Ovary (tissue), 10 donors: ENCODE measurements around the gene RAB6D. TPM values are rescaled to one million over a fixed set of nuclear protein-coding genes. Genes with fewer than 3 reads are reported as not detected.
"Not testable (repeated sequence)": the region's sequence is repeated elsewhere in the genome, so short reads cannot be mapped to it uniquely, and the experiment has no call there.

Experiments used
- DNase-seq, 5 donors: peaks; one replicate each; pipeline ENCODE4 v3.0.0-alpha.2; 2019 to 2020
- H3K27ac ChIP-seq, 2 donors: fragments of 200-600 bp; one replicate each; pipeline versions ENCODE4 v1.5.1 to v1.8.0; 2019 to 2022
- H3K27me3 ChIP-seq: fragments of 200-600 bp; one replicate; pipeline ENCODE4 v1.8.0; 2022
- H3K36me3 ChIP-seq: fragments of 200-600 bp; sonication (generic); one replicate; pipeline ENCODE4 v1.5.1; 2019
- H3K4me1 ChIP-seq: one replicate; pipeline ENCODE4 v1.8.1; 2013; ENCODE audit warnings: mild to moderate bottlenecking, moderate library complexity; ENCODE audit not compliant: insufficient read depth
- H3K4me3 ChIP-seq: fragments of 200-600 bp; sonication (generic); one replicate; pipeline ENCODE4 v1.5.1; 2017
- H3K9me3 ChIP-seq, 2 donors: fragments of 200-600 bp in 1 of 2; sonication (generic) in 1 of 2; one replicate each; pipeline versions ENCODE4 v1.5.1 to v1.8.1; 2013 to 2019; ENCODE audit warnings: mild to moderate bottlenecking in 1 of 2, moderate library complexity in 1 of 2
- CTCF ChIP-seq, 3 donors: fragments of 450-650 bp in 2 of 3; fragments of 200-600 bp in 1 of 3; IDR thresholded peaks; one replicate each; pipeline versions ENCODE4 v1.5.1 to v1.8.0; 2016 to 2022; ENCODE audit warnings: antibody characterized with exemption in 3 of 3, mild to moderate bottlenecking in 1 of 3
- EP300 ChIP-seq: sonication (generic); formaldehyde crosslinking; IDR thresholded peaks from one replicate; pipeline ENCODE4 v1.6.1; 2017; ENCODE audit warnings: antibody characterized with exemption
- POLR2A ChIP-seq: fragments of 450-650 bp; IDR thresholded peaks from one replicate; pipeline ENCODE4 v1.6.1; 2017; ENCODE audit warnings: antibody characterized with exemption, mild to moderate bottlenecking, moderate library complexity
- WGBS, 3 donors: extraction: QIAGEN DNeasy Blood & Tissue Kit in 1 of 3; methylation state at CpG; one replicate each; pipeline versions ENCODE4 v1.1.5 to v1.1.7; 2013 to 2017; 5-methylcytosine and 5-hydroxymethylcytosine counted together
- intact Hi-C, 4 donors: fragments of 100-400 bp; cut with DNase I; formaldehyde crosslinking; loops; one replicate each; pipeline versions ENCODE4 v1.11.0 to v1.15.1; 2022 to 2023
- long read RNA-seq, 3 donors: library from polyadenylated mRNA in 2 of 3; unstranded in 2 of 3; transcript quantifications; one replicate each; pipeline ENCODE4 v2.0.0 and lab custom pipeline, GENCODE V29; 2021 to 2026
- polyA plus RNA-seq, 2 donors: library from polyadenylated mRNA; stranded (reverse); fragments of 200-250 nt in 1 of 2; fragments of 350-450 nt in 1 of 2; fragmentation: Illumina TruSeq in 1 of 2; extraction: RNeasy Lipid Tissue Mini Kit (QIAGEN cat#74804) in 1 of 2; gene quantifications; one replicate each; pipeline ENCODE4 v1.2.3, GENCODE V29; 2013 to 2014
- total RNA-seq, 7 donors: library from RNA; depleted of rRNA in 2 of 7; stranded (reverse); fragments of >200 nt in 2 of 7; fragmentation: NEBNext Ultra II Directional in 3 of 7; extraction: Animal tissue kit (Norgen Biotek cat#: 25700) in 3 of 7; gene quantifications; one replicate each; pipeline versions ENCODE4 v1.1.0 to v1.2.4, GENCODE V29; 2016 to 2023
- donor health status: DM: no; HTN: no; CAD: no; lungs with moderate emphysema.
- donor health status: DM: no; HTN: no; CAD: no.
- donor health status: Bipolar disorder and iron deficiency.
- donor health status: DM: yes; HTN: yes; CAD: no.
- donor health status: DM: no; HTN: no; CAD: no.
- donor health status: DM: yes; HTN: yes; CAD: no.

Gene RAB6D
- total RNA-seq, result under 1 TPM in 3 of 7 donors, not detected in 4; 0.08 to 0.13 (median 0.12) TPM
- not detected for polyA plus RNA-seq
- long read RNA-seq, donor 1, result 0 reads
- long read RNA-seq, donor 2, partial matches to known transcripts, result 0 of 2 reads
- long read RNA-seq, donor 2, other reads (novel, unspliced or antisense), result 0 of 2 reads
- long read RNA-seq, donor 3, result 0 reads

GRCh38 chr2:131363703-131364186 is at the start of gene RAB6D:
Gene RAB6D (minus strand): TSS chr2:131364168. CDS start chr2:131363720, 448 bp downstream.
- H3K4me1 ChIP-seq, DNase-seq, H3K9me3 ChIP-seq, intact Hi-C loops, H3K36me3 ChIP-seq, H3K27me3 ChIP-seq, H3K27ac ChIP-seq: not testable (repeated sequence)
- H3K4me3 ChIP-seq, result peak within 1 kb of the TSS; percentile 22
- 0 to 2% (median 2%) methylated on average over 33 to 42 of the region's 50 CpGs for WGBS, 3 donors

GRCh38 chr2:131413148-131413747 is 49.3 kb upstream of the RAB6D start:
- Histone ChIP-seq H3K36me3 (no peaks in the 10 kb centered on the region), H3K27ac (no peak overlapping the region), H3K9me3 (no peaks in the 10 kb centered on the region), H3K4me1 (no peaks in the 10 kb centered on the region), H3K27me3 (no peaks in the 10 kb centered on the region), H3K4me3 (no peak overlapping the region)
- 1 to 3% (median 1%) methylated on average over 7 of the region's 7 CpGs for WGBS, 3 donors
- peak in 1 of 5 donors; percentile 28 for DNase-seq
- intact Hi-C loops, result loop anchor here in 2 of 4 donors (5.0 to 10.0 kb wide), 3 partner anchors 82 to 262 kb away; partner anchors contain the start of gene MZT2A (in 1 of the 2)
- TF ChIP-seq CTCF (IDR thresholded peaks at IDR 0.05) (peak; percentile 52 to 76 (median 63)), POLR2A (no peak), EP300 (no peak)

GRCh38 chr2:131410173-131410572 is 46.2 kb upstream of the RAB6D start:
- H3K9me3 ChIP-seq, result no peaks in the 10 kb centered on the region
- intact Hi-C loops, result loop anchor here in 2 of 4 donors (5.0 to 10.0 kb wide), 3 partner anchors 85 to 265 kb away; partner anchors contain the start of gene MZT2A (in 1 of the 2)
- WGBS, 3 donors, result 69 to 76% (median 74%) methylated on average over 2 of the region's 2 CpGs
- H3K4me3 ChIP-seq, result no peak overlapping the region
- no peaks in the 10 kb centered on the region for H3K36me3 ChIP-seq
- TF ChIP-seq CTCF (IDR thresholded peaks at IDR 0.05) (no peak), EP300 (no peak), POLR2A (no peak)
- no peak for DNase-seq
- no peaks in the 10 kb centered on the region for H3K27me3 ChIP-seq
- H3K27ac ChIP-seq, result no peak overlapping the region
- H3K4me1 ChIP-seq, result no peaks in the 10 kb centered on the region

- intact Hi-C loops, result no loop called here
- no peak overlapping the region for H3K4me3 ChIP-seq
- no peak overlapping the region for H3K27ac ChIP-seq
- TF ChIP-seq POLR2A, result no peak
- no peak for TF ChIP-seq CTCF (IDR thresholded peaks at IDR 0.05)
- no peak for TF ChIP-seq EP300
- H3K4me1 ChIP-seq, result no peaks in the 10 kb centered on the region
- no peak for DNase-seq
- H3K9me3 ChIP-seq, result no peaks in the 10 kb centered on the region
- no peaks in the 10 kb centered on the region for H3K27me3 ChIP-seq
- H3K36me3 ChIP-seq, result no peaks in the 10 kb centered on the region
Observed at GRCh38 chr2:131408778-131409177, 44.8 kb upstream of the RAB6D start.

- no peak for TF ChIP-seq EP300
- no peak for TF ChIP-seq POLR2A
- TF ChIP-seq CTCF (IDR thresholded peaks at IDR 0.05), result no peak
- Histone ChIP-seq H3K27ac (no peak overlapping the region), H3K9me3 (no peaks in the 10 kb centered on the region), H3K36me3 (no peaks in the 10 kb centered on the region), H3K4me1 (no peaks in the 10 kb centered on the region), H3K4me3 (no peak overlapping the region), H3K27me3 (no peaks in the 10 kb centered on the region)
- intact Hi-C loops, result no loop called here
- DNase-seq, result no peak
Observed at GRCh38 chr2:131408207-131408606, 44.2 kb upstream of the RAB6D start.
